OCI-LY3 (cell line): ENCODE measurements around the gene PSMA5.

ENCODE experiments used
- EZH2phosphoT487 ChIP-seq: fragments of 200-600 bp; shearing (Covaris generic); IDR thresholded peaks from 2 replicates; pipeline ENCODE4 v1.6.1; 2018; ENCODE audit warnings: antibody characterized with exemption, mixed run types, low read depth
- TF ChIP-seq, protein P1 (sequence below): fragments of 200-600, 300-600 bp; sonication (generic); IDR thresholded peaks from 2 replicates; pipeline ENCODE4 v1.5.1; 2014; ENCODE audit warnings: antibody characterized with exemption, low read length, low read depth

DNA sequence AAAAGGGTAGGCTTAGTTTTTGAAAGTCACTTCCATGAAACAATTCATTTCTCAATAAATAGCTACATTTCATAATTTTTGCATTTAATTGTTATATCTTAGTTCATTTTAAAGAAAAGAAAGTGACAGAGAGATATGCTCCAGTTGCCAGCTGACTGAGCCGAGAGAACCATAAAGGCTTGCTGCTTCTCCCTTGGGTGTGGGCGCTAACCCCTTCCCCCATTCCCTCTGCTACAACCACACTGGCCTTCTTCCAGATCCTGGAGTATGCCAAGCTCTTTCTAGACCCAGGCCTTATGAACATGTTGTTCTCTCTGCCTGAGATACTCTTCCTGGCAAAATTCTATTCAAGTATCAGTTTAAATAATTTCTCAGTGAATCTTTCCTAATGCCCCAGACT lies 40.8 kb downstream of the PSMA5 start:
- TF ChIP-seq, protein P1, sequence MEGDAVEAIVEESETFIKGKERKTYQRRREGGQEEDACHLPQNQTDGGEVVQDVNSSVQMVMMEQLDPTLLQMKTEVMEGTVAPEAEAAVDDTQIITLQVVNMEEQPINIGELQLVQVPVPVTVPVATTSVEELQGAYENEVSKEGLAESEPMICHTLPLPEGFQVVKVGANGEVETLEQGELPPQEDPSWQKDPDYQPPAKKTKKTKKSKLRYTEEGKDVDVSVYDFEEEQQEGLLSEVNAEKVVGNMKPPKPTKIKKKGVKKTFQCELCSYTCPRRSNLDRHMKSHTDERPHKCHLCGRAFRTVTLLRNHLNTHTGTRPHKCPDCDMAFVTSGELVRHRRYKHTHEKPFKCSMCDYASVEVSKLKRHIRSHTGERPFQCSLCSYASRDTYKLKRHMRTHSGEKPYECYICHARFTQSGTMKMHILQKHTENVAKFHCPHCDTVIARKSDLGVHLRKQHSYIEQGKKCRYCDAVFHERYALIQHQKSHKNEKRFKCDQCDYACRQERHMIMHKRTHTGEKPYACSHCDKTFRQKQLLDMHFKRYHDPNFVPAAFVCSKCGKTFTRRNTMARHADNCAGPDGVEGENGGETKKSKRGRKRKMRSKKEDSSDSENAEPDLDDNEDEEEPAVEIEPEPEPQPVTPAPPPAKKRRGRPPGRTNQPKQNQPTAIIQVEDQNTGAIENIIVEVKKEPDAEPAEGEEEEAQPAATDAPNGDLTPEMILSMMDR = no peak
- TF ChIP-seq EZH2phosphoT487 = no peak
